NCI-H2196 treated with DMSO at 0.1 percent for 48 hours (cell line): ENCODE results near the gene MAPT.

Experiments
- DNase-seq: peaks from one replicate; lab custom pipeline; 2025; ENCODE audit not compliant: unreplicated experiment; lab: John Stamatoyannopoulos, UW

Gene MAPT

DNA sequence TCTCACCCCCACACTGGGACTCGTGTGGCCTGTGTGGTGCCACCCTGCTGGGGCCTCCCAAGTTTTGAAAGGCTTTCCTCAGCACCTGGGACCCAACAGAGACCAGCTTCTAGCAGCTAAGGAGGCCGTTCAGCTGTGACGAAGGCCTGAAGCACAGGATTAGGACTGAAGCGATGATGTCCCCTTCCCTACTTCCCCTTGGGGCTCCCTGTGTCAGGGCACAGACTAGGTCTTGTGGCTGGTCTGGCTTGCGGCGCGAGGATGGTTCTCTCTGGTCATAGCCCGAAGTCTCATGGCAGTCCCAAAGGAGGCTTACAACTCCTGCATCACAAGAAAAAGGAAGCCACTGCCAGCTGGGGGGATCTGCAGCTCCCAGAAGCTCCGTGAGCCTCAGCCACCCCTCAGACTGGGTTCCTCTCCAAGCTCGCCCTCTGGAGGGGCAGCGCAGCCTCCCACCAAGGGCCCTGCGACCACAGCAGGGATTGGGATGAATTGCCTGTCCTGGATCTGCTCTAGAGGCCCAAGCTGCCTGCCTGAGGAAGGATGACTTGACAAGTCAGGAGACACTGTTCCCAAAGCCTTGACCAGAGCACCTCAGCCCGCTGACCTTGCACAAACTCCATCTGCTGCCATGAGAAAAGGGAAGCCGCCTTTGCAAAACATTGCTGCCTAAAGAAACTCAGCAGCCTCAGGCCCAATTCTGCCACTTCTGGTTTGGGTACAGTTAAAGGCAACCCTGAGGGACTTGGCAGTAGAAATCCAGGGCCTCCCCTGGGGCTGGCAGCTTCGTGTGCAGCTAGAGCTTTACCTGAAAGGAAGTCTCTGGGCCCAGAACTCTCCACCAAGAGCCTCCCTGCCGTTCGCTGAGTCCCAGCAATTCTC, 132.1 kb downstream of the MAPT start:
- no peak for DNase-seq

- no peak for DNase-seq
These were observed 133.0 kb downstream of the MAPT start for GRCh38 chr17:46027048-46027975.

DNA sequence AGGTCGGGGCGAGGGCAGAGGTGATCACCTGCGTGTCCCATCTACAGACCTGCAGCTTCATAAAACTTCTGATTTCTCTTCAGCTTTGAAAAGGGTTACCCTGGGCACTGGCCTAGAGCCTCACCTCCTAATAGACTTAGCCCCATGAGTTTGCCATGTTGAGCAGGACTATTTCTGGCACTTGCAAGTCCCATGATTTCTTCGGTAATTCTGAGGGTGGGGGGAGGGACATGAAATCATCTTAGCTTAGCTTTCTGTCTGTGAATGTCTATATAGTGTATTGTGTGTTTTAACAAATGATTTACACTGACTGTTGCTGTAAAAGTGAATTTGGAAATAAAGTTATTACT, 133.6 kb downstream of the MAPT start:
- no peak for DNase-seq

DNA sequence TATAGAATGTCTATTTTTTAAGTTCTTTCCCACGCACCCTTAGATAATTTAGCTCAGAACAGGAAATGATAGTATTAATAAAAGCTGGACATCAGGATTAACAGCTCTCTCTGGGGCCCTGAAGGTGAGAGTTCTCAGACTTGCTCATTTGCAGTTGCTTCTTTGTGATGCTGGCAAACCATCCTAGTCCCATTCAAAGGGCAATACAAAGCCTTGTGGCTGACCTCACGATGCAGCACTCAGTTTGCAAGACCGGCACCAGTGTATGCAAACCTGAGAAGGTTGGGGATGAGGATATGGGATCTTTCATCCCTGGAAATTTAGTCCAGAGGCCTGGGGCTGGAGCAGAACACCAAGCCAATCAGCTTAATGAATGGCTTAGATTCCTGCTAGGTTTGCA, 134.0 kb downstream of the MAPT start:
- DNase-seq = no peak

- DNase-seq = no peak
These were observed 134.7 kb downstream of the MAPT start for GRCh38 chr17:46028981-46029565.

DNA sequence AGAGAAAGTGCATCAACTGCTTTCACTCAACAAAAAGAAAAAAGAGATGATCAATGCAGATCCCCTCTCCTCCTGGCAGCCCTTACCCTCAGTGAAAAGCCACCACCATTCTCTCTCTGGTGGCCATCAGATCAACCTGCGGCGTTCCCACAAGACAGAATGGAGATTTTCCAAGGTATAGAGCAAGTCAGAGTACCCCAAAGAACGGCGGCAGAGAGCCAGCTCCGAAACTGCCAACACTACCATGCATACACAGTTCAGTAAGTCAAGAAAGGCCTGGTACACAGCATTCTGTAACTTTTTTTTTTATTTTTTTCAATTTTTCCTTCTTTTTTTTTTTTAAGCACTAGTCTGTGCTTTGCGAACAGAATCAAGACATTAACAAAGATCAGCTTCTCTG, 135.3 kb downstream of the MAPT start:
- no peak for DNase-seq

DNA sequence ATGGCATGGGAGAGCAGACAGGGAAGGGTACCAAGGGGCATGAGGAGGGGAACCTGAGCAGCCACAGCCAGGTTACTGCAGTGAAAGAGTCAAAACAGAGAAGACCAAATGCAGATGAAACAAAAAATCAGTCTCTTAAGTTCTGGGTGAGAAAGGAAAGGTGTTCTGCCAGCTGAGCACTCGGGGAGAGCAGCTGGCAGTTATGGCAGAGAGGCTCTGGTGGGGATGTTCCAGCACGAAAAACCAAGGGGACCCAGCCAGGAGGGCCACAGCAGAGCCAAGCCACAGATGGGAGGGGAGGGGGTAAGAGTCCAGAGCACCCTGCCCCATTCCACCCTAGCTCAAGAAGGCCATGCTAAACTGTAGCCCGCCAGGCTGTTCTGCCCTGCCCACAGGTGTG, 136.4 kb downstream of the MAPT start:
- DNase-seq = no peak

DNA sequence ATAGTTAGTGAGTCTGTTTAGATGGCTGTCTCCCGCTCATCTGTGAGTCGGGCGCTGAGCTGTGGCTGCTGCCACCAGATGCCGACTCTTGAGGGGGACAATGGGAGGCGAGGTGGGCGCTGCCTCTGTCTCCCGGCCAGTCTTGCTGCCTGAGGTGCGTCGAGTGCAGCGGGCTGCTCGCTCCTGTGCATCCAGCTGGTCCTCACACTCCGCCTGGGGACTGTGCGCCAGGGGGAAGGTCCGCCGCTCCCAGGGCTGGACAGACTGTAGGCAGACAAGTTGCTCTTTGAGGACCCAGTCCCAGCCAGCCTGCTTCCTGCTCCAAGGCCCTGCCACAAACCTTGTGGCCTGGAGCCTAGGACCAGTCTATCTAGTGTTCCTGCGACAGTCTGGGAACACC, 137.1 kb downstream of the MAPT start:
- no peak for DNase-seq

- no peak for DNase-seq
These were observed 137.6 kb downstream of the MAPT start for GRCh38 chr17:46031920-46032319.

DNA sequence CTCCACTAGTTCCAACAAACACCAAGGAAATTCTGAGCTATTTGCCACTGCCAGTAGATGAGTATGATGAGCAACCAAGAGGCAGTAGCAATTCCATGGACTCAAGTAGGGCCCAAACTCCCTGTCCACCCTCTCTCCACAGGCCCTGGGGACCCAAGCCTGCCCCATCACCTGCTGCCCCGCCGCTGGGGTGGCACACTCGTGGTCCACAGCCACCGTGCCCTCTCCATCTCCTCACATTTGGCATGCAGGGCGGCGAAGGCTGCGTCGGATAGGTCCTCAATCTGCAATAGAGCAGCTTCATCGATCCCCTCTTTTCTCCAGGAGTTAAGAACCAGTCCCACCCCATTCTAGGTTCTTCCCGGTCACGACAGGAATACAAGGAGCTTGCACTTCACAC, 138.6 kb downstream of the MAPT start:
- no peak for DNase-seq

- DNase-seq = no peak
These were observed 139.0 kb downstream of the MAPT start for GRCh38 chr17:46033392-46033791.

- DNase-seq = no peak
These were observed 140.9 kb downstream of the MAPT start for GRCh38 chr17:46035112-46035818.

DNA sequence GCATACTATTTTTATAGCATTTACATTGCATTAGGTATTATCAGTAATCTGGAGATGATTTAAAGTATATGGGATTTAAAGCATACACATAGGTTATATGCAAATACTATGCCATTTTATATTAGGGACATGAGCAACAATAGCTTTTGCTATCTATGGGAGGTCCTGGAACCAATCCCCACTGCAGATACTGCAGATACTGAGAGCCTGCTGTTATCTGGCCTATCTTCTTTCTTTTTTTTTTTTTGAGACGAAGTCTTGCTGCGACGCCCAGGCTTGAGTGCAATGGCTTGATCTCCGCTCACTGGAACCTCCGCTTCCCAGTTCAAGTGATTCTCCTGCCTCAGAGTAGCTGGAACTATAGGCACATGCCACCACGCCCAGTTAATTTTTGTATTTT, 142.1 kb downstream of the MAPT start:
- DNase-seq = no peak

DNA sequence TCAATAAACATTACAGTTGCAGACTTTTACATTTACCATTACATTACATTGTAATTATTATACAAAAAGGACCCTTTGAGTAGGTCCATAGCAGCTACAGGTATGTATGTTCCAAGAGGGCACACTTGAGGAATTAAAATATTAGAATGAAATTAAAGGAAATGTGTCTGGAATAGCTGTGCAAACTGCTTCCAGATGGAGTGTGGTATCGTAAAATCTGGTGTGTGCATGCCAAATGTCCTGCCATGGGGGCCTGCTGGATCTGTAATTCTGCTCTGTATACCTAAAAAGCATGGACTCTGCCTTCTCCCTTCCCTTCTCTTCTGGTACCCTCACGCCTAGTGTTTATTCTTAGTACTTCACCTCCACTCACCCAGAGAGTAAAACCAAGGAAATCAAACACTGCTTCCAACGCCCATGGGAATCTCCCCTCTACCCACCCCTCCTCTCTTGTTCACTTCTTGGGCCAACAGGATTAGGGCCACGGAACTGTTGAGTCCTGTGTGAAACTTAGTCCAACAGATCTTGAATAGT, 143.4 kb downstream of the MAPT start:
- DNase-seq = no peak

- DNase-seq = no peak
These were observed 144.1 kb downstream of the MAPT start for GRCh38 chr17:46038414-46038813.

GRCh38 chr17:46038937-46039336, 144.6 kb downstream of the MAPT start:
- DNase-seq = no peak

- no peak for DNase-seq
These were observed 145.3 kb downstream of the MAPT start for GRCh38 chr17:46039592-46040186.

GRCh38 chr17:46042246-46042645, 147.9 kb downstream of the MAPT start:
- no peak for DNase-seq

GRCh38 chr17:46042925-46043324, 148.6 kb downstream of the MAPT start:
- no peak for DNase-seq

GRCh38 chr17:46043606-46044005, 149.3 kb downstream of the MAPT start:
- no peak for DNase-seq
